Stimulated activated CD4-positive, alpha-beta T cell treated with anti-CD3 and anti-CD28 coated beads, Interleukin-4, amount 100 ng/mL, for 1 hour (primary cell): ENCODE data around the gene SLC16A4.

Experiments used
- DNase-seq: peaks from one replicate; pipeline ENCODE4 v3.0.0-alpha.2; 2020

SLC16A4 gene

GRCh38 chr1:110355321-110355720 is 35.5 kb downstream of the SLC16A4 start:
- no peak for DNase-seq

GRCh38 chr1:110350360-110350759 is 40.5 kb downstream of the SLC16A4 start:
- no peak for DNase-seq

- no peak for DNase-seq
Observed at GRCh38 chr1:110348771-110349170, 42.1 kb downstream of the SLC16A4 start.

GRCh38 chr1:110348050-110348449 is 42.8 kb downstream of the SLC16A4 start:
- no peak for DNase-seq

- no peak for DNase-seq
Observed at GRCh38 chr1:110347182-110347893, 43.5 kb downstream of the SLC16A4 start.

GRCh38 chr1:110346690-110347089 is 44.1 kb downstream of the SLC16A4 start:
- no peak for DNase-seq

GRCh38 chr1:110345480-110345879 is 45.3 kb downstream of the SLC16A4 start:
- no peak for DNase-seq

- DNase-seq, result no peak
Observed at GRCh38 chr1:110344152-110344551, 46.7 kb downstream of the SLC16A4 start.

GRCh38 chr1:110343249-110343648 is 47.6 kb downstream of the SLC16A4 start:
- DNase-seq, result no peak

GRCh38 chr1:110341872-110342331 is 48.9 kb downstream of the SLC16A4 start:
- no peak for DNase-seq

- no peak for DNase-seq
Observed at GRCh38 chr1:110341146-110341871, 49.5 kb downstream of the SLC16A4 start.

GRCh38 chr1:110340207-110340468 is 50.7 kb downstream of the SLC16A4 start:
- DNase-seq, result no peak

GRCh38 chr1:110339407-110340206 is 51.2 kb downstream of the SLC16A4 start:
- peak; percentile 59 for DNase-seq

- DNase-seq, result peak; percentile 91
Observed at GRCh38 chr1:110338886-110339406, 51.9 kb downstream of the SLC16A4 start, which contains the start of gene RBM15. RBM15 (plus strand) TSS chr1:110339377; CDS start chr1:110339406, 29 bp downstream.

GRCh38 chr1:110338309-110338885 is 52.4 kb downstream of the SLC16A4 start:
- DNase-seq, result peak; percentile 91

GRCh38 chr1:110337704-110338308 is 53.0 kb downstream of the SLC16A4 start:
- DNase-seq, result peak; percentile 39

GRCh38 chr1:110336300-110337039 is 54.4 kb downstream of the SLC16A4 start:
- DNase-seq, result no peak

GRCh38 chr1:110335265-110335664 is 55.6 kb downstream of the SLC16A4 start:
- no peak for DNase-seq

- DNase-seq, result no peak
Observed at GRCh38 chr1:110328700-110329099, 62.1 kb downstream of the SLC16A4 start.

GRCh38 chr1:110328274-110328673 is 62.6 kb downstream of the SLC16A4 start:
- DNase-seq, result no peak

GRCh38 chr1:110326826-110327225 is 64.0 kb downstream of the SLC16A4 start:
- no peak for DNase-seq

- no peak for DNase-seq
Observed at GRCh38 chr1:110324667-110325066, 66.2 kb downstream of the SLC16A4 start.
